Esophagus muscularis mucosa (tissue), 4 donors: ENCODE measurements around the gene SYNGR1. TPM values are rescaled to one million over a fixed set of nuclear protein-coding genes. Genes with fewer than 3 reads are reported as not detected.
"Not testable (repeated sequence)": the region's sequence is repeated elsewhere in the genome, so short reads cannot be mapped to it uniquely, and the experiment has no call there.

Experiments
- DNase-seq: peaks from one replicate; pipeline ENCODE4 v3.0.0-alpha.2; 2017; ENCODE audit errors: extremely low spot score
- H3K27ac ChIP-seq, 4 donors: fragments of 200-600 bp; sonication (generic); replicated peaks in 1 of 4; 1 replicate in 3 of 4; 2 replicates in 1 of 4; pipeline ENCODE4 v1.5.1; 2016 to 2019; ENCODE audit warnings: mild to moderate bottlenecking in 1 of 4
- H3K27me3 ChIP-seq, 4 donors: fragments of 200-600 bp; sonication (generic); one replicate each; pipeline versions ENCODE4 v1.5.1 to v1.6.0; 2016 to 2019
- H3K36me3 ChIP-seq, 4 donors: fragments of 200-600 bp; sonication (generic); one replicate each; pipeline ENCODE4 v1.5.1; 2016 to 2019
- H3K4me1 ChIP-seq, 4 donors: fragments of 200-600 bp; sonication (generic); one replicate each; pipeline ENCODE4 v1.5.1; 2016 to 2019
- H3K4me3 ChIP-seq, 4 donors: fragments of 200-600 bp; sonication (generic); 1 replicate in 2 of 4; 2 replicates in 2 of 4; pipeline ENCODE4 v1.5.1; 2016 to 2019; ENCODE audit warnings: mild to moderate bottlenecking in 4 of 4, moderate library complexity in 1 of 4
- H3K9me3 ChIP-seq, 4 donors: fragments of 200-600 bp; sonication (generic); 1 replicate in 3 of 4; 2 replicates in 1 of 4; pipeline ENCODE4 v1.5.1; 2016 to 2019
- EP300 ChIP-seq: sonication (generic); formaldehyde crosslinking; IDR thresholded peaks from one replicate; pipeline ENCODE4 v1.6.1; 2017; ENCODE audit warnings: antibody characterized with exemption
- POLR2A ChIP-seq: fragments of 450-650 bp; IDR thresholded peaks from one replicate; pipeline ENCODE4 v1.6.1; 2017; ENCODE audit warnings: antibody characterized with exemption, moderate library complexity, mild to moderate bottlenecking, low read depth
- POLR2AphosphoS5 ChIP-seq, 2 donors: sonication (generic); formaldehyde crosslinking; IDR thresholded peaks; one replicate each; pipeline ENCODE4 v1.6.1; 2017; ENCODE audit warnings: antibody characterized with exemption in 2 of 2
- WGBS: methylation state at CpG from one replicate; pipeline ENCODE4 v1.1.5; 2018; 5-methylcytosine and 5-hydroxymethylcytosine counted together
- intact Hi-C: fragments of 100-400 bp; cut with DNase I; formaldehyde crosslinking; loops from one replicate; pipeline ENCODE4 v1.15.1; 2023
- total RNA-seq, 4 donors: library from RNA; depleted of rRNA; stranded (reverse); fragments of >200 nt; gene quantifications; one replicate each; pipeline versions ENCODE4 v1.1.0 to v1.2.1, GENCODE V29; 2016
- TF ChIP-seq, protein P1 (sequence below), 3 experiments: fragments of 200-600 bp in 2 of 3; fragments of 450-650 bp in 1 of 3; sonication (generic) in 2 of 3; IDR thresholded peaks; one replicate each; pipeline ENCODE4 v1.5.1; 2017 to 2019; ENCODE audit warnings: antibody characterized with exemption in 3 of 3, mild to moderate bottlenecking in 2 of 3, moderate library complexity in 1 of 3

The SYNGR1 gene
- total RNA-seq, 4 donors from 2014 or later, result 14.4 to 29.4 (median 24.0) TPM

DNA sequence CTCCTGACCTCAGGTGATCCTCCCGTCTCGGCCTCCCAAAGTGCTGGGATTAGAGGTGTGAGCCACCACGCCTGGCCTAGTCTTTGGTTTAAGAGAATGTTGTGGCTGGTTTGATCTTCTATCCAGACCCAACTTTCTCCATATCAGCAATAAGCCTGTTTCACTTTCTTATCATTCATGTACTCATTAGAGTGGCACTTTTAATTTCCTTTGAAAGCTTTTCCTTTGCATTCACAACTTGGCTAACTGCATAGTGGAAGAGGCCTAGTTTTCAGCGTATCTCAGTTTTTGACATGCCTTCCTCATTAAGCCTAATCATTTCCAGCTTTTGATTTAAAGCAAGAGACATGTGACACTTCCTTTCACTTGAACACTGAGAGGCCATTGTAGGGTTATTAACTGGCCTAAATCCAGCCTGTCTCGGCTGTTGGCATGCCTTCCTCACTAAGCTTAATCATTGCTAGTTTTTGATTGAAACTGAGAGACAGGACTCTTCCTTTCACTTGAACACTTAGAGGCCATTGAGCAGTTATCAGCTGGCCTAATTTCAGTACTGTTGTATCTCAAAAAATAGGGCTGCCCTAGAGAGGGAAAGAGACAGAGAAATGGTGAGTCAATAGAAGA is 17.2 kb upstream of the SYNGR1 start:
- no peak overlapping the region for H3K4me3 ChIP-seq

GRCh38 chr22:39336411-39336810 is 13.4 kb upstream of the SYNGR1 start:
- 91% methylated on average over 5 of the region's 5 CpGs for WGBS
- no peaks in the 10 kb centered on the region for H3K9me3 ChIP-seq
- H3K27ac ChIP-seq, result no peak overlapping the region
- no peaks in the 10 kb centered on the region for H3K4me1 ChIP-seq
- H3K27me3 ChIP-seq, result no peaks in the 10 kb centered on the region
- no peak overlapping the region for H3K4me3 ChIP-seq
- no peak for TF ChIP-seq POLR2A
- TF ChIP-seq EP300, result no peak
- intact Hi-C loops, result no loop called here
- no peaks in the 10 kb centered on the region for H3K36me3 ChIP-seq
- no peak for DNase-seq

More for the DNA sequence above, 17.2 kb upstream of the SYNGR1 start:
- no peaks in the 10 kb centered on the region for H3K4me1 ChIP-seq
- WGBS, result 66% methylated on average over 5 of the region's 5 CpGs
- H3K27ac ChIP-seq, result peak overlapping the region in 1 of 4 donors; percentile 3
- intact Hi-C loops, result no loop called here
- no peaks in the 10 kb centered on the region for H3K9me3 ChIP-seq
- no peaks in the 10 kb centered on the region for H3K27me3 ChIP-seq
- H3K36me3 ChIP-seq, result no peaks in the 10 kb centered on the region
- no peak for TF ChIP-seq POLR2A
- no peak for TF ChIP-seq POLR2AphosphoS5 (IDR thresholded peaks at IDR 0.05)
- TF ChIP-seq, protein P1, sequence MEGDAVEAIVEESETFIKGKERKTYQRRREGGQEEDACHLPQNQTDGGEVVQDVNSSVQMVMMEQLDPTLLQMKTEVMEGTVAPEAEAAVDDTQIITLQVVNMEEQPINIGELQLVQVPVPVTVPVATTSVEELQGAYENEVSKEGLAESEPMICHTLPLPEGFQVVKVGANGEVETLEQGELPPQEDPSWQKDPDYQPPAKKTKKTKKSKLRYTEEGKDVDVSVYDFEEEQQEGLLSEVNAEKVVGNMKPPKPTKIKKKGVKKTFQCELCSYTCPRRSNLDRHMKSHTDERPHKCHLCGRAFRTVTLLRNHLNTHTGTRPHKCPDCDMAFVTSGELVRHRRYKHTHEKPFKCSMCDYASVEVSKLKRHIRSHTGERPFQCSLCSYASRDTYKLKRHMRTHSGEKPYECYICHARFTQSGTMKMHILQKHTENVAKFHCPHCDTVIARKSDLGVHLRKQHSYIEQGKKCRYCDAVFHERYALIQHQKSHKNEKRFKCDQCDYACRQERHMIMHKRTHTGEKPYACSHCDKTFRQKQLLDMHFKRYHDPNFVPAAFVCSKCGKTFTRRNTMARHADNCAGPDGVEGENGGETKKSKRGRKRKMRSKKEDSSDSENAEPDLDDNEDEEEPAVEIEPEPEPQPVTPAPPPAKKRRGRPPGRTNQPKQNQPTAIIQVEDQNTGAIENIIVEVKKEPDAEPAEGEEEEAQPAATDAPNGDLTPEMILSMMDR (IDR thresholded peaks at IDR 0.05), result no peak
- TF ChIP-seq EP300, result no peak
- no peak for DNase-seq

DNA sequence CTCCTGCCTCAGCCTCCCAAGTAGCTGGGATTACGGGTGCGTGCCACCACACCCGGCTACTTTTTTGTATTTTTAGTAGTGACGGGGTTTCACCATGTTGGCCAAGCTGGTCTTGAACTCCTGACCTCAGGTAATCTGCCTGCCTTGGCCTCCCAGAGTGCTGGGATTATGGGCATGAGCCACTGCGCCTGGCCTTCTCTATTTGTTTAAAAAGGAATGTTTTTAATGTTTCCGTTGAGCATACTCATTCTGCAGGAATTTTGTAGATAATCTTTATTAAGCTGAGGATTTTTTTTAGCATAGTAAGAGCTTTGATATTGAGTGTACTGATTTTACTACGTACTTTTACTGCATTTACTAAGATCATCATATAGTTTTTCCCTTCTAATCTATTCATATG is 10.0 kb upstream of the SYNGR1 start:
- H3K36me3 ChIP-seq, H3K9me3 ChIP-seq, H3K4me3 ChIP-seq, H3K4me1 ChIP-seq, H3K27ac ChIP-seq, H3K27me3 ChIP-seq, DNase-seq: not testable (repeated sequence)
- intact Hi-C loops, result loop anchor here (10.0 kb wide), 1 partner anchor 185 kb away; the partner anchor contains the start of gene ATF4
- WGBS, result 83% methylated on average over 7 of the region's 7 CpGs

GRCh38 chr22:39341179-39341578 is 8.6 kb upstream of the SYNGR1 start:
- Histone ChIP-seq H3K9me3 (no peaks in the 10 kb centered on the region), H3K4me3 (no peak overlapping the region), H3K27me3 (no peaks in the 10 kb centered on the region), H3K36me3 (no peaks in the 10 kb centered on the region), H3K27ac (no peak overlapping the region), H3K4me1 (peaks cover 0 to 6% (median 5%) of the 10 kb centered on the region in 4 donors)
- DNase-seq, result no peak
- WGBS, result 90% methylated on average over 3 of the region's 3 CpGs
- TF ChIP-seq POLR2AphosphoS5 (IDR thresholded peaks at IDR 0.05) (no peak), EP300 (no peak), POLR2A (no peak)
- TF ChIP-seq, protein P1 (IDR thresholded peaks at IDR 0.05), result no peak
- intact Hi-C loops, result loop anchor here (10.0 kb wide), 1 partner anchor 184 kb away; the partner anchor contains the start of gene ATF4

DNA sequence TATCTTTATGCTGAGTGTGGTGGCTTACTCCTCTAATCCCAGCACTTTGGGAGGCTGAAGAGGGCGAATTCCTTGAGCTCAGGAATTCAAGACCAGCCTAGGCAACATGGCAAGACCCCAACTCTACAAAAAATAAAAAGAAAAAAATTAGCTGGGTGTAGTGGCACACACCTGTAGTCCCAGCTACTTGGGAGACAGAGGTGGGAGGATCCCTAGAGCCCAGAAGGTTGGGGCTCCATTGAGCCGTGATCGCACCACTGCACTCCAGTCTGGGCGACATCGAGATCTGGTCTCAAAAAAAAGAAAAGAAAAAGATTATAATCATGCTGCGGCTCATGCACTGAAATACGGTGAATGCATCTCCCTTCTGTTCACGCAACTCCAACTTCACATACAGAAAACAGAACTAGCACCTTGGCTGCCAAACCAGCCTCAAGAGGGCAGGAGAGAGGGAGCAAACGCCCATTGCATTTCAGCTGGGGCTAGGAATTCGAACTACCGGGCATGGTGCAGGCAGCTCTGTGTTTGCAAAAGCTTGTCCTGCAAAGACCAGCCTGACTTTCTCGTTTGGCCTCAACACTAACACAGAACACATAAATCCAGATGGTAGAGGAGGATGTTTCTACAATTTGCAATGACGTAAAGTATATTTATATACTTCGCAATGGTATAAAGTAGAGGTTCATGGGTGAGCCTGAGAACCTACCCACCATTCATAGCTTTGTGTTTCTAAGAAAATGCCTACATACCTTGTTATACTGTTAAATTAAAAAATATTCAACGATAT is 6.3 kb upstream of the SYNGR1 start:
- no peak for DNase-seq
- no peaks in the 10 kb centered on the region for H3K27me3 ChIP-seq
- 32% methylated on average over 15 of the region's 15 CpGs for WGBS
- peaks cover 0 to 6% (median 5%) of the 10 kb centered on the region in 4 donors for H3K4me1 ChIP-seq
- no peak overlapping the region for H3K27ac ChIP-seq
- H3K4me3 ChIP-seq, result no peak overlapping the region
- H3K9me3 ChIP-seq, result no peaks in the 10 kb centered on the region
- TF ChIP-seq, protein P1 (IDR thresholded peaks at IDR 0.05), result peak; percentile 53 to 79 (median 55)
- TF ChIP-seq POLR2A, result no peak
- TF ChIP-seq EP300, result no peak
- peak in 1 of 2 donors; percentile 33 for TF ChIP-seq POLR2AphosphoS5 (IDR thresholded peaks at IDR 0.05)
- H3K36me3 ChIP-seq, result no peaks in the 10 kb centered on the region
- intact Hi-C loops, result loop anchor here (10.0 kb wide), 1 partner anchor 181 kb away; the partner anchor contains the start of gene ATF4
